HG03064 (cell line): Measurements from ENCODE around the gene BCL11B.

Experiments
- ATAC-seq: cut with Tn5 transposase; IDR thresholded peaks from one replicate; pipeline ENCODE4 v1.9.1; 2021; ENCODE audit warnings: low read depth; ENCODE audit not compliant: unreplicated experiment

Gene BCL11B

DNA sequence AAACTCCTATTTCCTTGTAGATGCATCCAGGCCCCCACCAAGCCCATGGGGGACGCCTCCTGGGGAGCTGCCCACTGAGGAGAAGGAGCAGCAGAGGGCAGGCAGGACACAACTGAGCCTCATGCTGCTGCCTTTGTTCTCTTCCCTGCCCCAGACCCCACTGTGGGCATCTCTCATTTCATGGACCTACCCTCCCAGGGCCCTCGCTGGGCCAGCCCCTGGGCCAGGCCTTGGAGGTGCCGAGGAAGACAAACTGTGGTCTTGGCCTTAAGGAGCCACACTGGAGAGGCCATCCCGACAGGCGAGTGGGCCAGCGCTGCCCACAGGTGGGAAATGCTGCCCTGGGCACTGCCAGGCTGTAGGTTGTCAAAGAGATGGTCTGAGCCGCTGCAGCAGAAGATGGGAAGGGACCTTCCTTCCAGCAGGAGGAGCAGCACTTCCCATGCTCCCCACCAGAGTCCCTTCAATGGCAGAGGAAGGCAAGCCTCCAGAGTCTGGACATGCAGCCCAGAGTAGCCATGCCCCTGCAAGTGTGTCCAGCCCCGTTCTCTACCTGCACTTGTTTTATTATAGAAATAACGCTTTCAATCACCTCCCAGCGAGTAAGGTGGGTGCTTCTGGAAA, 147.4 kb downstream of the BCL11B start:
- no peak for ATAC-seq

DNA sequence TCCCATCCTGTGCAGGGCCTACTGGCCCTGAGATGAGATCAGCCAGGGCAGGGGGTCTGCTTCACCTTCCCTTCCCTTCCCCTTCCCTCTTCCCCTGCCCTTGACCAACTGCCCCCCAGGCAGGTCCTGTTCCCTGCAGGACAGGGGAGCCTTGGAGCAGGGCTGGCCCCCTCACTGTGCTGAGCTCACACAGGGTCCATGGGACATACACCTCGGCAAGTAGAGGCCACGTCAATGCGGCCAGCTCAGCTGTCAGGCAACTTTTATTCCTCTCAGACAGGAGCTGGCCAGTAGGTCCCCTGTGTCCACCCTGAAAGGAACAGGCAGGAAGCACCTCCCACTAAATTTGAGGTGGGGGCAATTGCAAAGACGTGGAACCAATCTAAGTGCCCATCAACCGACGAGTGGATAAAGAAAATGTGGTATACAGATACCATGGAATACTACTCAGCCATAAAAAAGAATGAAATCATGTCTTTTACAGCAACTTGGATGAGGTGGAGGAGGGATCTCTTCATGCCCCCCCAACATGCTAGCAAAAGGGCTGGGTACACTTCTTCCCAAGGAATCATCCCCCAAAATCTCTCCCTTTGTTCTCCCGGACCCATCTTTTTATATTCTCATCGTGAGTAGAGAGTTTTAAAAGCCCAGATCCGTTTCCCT, 148.7 kb downstream of the BCL11B start:
- ATAC-seq, result no peak

- ATAC-seq, result no peak
These were observed 149.4 kb downstream of the BCL11B start for GRCh38 chr14:99122521-99123125.

DNA sequence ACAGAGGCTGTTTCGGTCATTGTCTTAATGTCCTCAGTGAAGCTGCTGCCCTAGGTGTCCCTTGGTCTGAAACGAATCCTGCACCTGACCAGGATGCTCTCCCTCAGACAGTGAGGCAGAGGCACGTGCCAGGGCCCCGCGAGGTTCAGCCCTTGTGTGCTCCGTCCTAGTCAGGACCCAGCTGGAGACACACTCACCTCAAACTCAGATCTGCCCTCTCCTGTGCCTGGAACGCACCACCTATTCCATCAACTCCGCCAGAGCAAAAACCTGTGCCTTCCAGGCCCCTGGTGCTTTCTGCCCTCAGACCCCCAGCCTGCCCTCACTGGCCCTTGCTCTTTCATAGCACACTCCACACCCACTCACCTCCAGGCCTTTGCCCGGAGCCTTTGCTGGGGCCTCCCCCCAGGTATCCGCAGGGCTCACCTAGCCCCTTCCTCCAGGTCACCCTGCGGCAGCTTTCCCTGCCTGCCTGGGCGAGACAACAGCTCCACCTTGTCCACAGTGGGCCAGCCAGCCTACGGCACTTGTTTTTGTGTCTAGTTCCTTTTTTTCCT, 150.6 kb downstream of the BCL11B start:
- no peak for ATAC-seq

DNA sequence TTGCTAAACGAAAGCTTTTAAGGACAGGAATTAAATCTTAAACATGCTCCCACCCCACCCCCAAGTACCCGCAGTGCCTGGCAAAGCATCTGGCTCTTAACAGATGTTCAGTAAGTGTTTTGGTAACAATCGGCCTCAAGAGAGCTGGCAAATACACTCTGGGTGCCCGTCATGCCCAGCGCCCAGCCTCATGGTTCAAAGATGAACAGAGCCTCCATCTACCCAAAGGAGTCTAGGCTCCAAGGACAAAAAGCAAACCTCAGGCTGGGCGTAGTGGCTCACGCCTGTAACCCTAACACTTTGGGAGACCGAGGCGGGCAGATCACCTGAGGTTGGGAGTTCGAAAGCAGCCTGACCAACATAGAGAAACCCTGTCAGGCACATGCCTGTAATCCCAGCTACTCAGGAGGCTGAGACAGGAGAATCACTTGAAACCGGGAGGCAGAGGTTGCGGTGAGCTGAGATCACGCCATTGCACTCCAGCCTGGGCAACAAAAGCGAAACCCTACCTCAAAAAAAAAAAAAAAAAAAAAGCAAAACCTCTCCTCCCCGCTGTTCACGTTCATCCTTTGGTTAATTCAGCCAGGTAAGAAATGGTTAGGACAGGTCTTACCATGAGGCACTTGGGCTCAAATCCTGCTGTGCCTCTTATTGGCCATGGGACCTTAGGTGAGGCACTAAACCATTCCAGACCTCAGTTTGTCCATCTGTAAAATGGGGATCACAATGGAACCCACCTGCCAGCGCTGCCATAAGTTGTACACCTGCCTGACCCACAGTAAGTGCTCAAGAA, 151.3 kb downstream of the BCL11B start:
- ATAC-seq, result no peak

DNA sequence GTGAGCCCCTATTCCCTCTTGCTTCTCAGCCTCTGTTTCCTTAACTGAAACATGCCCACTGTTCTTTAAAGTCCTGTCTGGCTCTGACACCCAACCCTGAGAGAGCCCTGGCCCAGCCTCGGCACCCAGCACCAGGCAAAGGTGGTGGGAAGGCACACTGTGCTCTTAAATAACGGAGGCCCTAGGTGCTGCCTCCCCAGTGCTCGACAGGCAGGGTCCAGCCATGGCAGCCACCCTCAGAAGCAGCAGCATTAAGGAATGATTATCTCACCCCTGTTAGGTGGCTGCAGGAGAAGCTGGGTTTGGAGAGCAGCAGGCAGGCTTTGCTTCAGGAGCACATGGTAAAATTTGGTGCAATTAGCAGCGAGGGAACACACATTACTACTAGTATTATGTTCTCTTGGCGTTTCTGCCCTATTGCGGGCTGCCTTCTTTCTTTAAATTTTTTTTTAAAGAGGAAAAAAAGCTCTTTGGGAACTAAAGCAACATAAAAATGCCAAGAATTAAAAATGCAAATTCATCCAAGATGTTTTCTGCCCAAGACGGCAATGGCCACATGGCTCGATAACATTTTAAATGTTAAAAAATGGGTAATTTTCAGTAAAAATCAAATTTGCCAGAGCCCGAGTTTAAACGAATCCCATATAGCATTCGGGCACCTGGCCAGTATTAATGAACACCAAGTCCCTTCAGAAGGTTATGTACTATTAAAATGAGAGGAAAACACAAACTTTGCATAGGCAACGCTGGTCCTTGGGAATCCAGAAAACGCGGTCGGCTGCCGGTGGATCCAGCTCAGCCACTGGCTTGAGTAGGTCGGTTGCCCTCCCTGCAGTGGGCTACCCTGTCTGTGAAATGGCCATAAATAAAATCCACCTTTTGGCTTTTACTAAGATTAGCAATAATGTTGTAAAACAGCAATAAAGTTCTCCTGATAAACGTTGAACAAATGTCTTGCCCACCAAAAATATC, 152.2 kb downstream of the BCL11B start:
- ATAC-seq, result no peak
